Measurements from ENCODE around the gene CAMTA2. TPM values are rescaled to one million over a fixed set of nuclear protein-coding genes. Genes with fewer than 3 reads are reported as not detected.
A peak's percentile ranks its signal among the peaks of the same experiment; 100 is the strongest.

CAMTA2 gene
- total RNA-seq, 2 experiments from 2014 or later = 101 to 109 TPM

GRCh38 chr17:4951486-4951885, 36.0 kb downstream of the CAMTA2 start:
- intact Hi-C loops (cut with micrococcal nuclease) = no loop called here

GRCh38 chr17:4950746-4951204, 36.7 kb downstream of the CAMTA2 start, which contains the start of gene ENO3:
ENO3 (plus strand) TSS chr17:4951119; CDS start chr17:4951830, 711 bp downstream.
- Mint-ChIP-seq H3K4me3 (peak within 1 kb of the TSS; percentile 88), H3K4me1 (ENCODE audit: low read depth) (peaks cover 23% of the 10 kb centered on the region), H3K9me3 (no peaks in the 10 kb centered on the region), H3K36me3 (peaks cover 19% of the 10 kb centered on the region), H3K27me3 (no peaks in the 10 kb centered on the region), H3K27ac (peak within 1 kb of the TSS; percentile 97)
- intact Hi-C loops (cut with micrococcal nuclease) = no loop called here
- no peak for DNase-seq
- POLR2A ChIA-PET = interaction anchor here (0.5 to 21.0 kb wide), 7 partner anchors 9 to 104 kb away, joined by 3 to 346 read pairs (median 3); partner anchors contain the start of genes C17orf107, RNF167, SLC25A11 and SPAG7
- CTCF ChIA-PET = interaction anchor here (0.6 to 1.6 kb wide), 3 partner anchors 16 to 112 kb away, joined by 3 read pairs; partner anchors contain the start of gene SPAG7

More at GRCh38 chr17:4951486-4951885, 36.0 kb downstream of the CAMTA2 start:
- no peaks in the 10 kb centered on the region for H3K27me3 Mint-ChIP-seq
- peaks cover 23% of the 10 kb centered on the region for H3K4me1 Mint-ChIP-seq (ENCODE audit: low read depth)
- POLR2A ChIA-PET = interaction anchor here (1.2 to 21.0 kb wide), 3 partner anchors 12 to 43 kb away, joined by 3 to 346 read pairs (median 64); partner anchors contain the start of genes RNF167, SLC25A11 and SPAG7
- peaks cover 12% of the 10 kb centered on the region for H3K36me3 Mint-ChIP-seq
- peak overlapping the region; percentile 97 for H3K27ac Mint-ChIP-seq
- H3K4me3 Mint-ChIP-seq = peak overlapping the region; percentile 88
- DNase-seq = no peak
- H3K9me3 Mint-ChIP-seq = no peaks in the 10 kb centered on the region
- CTCF ChIA-PET = interaction anchor here (0.7 to 2.3 kb wide), 3 partner anchors 11 to 110 kb away, joined by 3 to 6 read pairs (median 3); partner anchors contain the start of genes RNF167, SLC25A11 and SPAG7

- Mint-ChIP-seq H3K4me3 (peak overlapping the region; percentile 88), H3K4me1 (ENCODE audit: low read depth) (peaks cover 29% of the 10 kb centered on the region), H3K27ac (peak overlapping the region; percentile 97), H3K27me3 (no peaks in the 10 kb centered on the region), H3K36me3 (peaks cover 24% of the 10 kb centered on the region), H3K9me3 (no peaks in the 10 kb centered on the region)
- ChIA-PET POLR2A (interaction anchor here (0.5 to 21.0 kb wide), 7 partner anchors 9 to 104 kb away, joined by 3 to 346 read pairs (median 3); partner anchors contain the start of genes C17orf107, RNF167, SLC25A11 and SPAG7), CTCF (interaction anchor here (0.6 to 1.0 kb wide), 2 partner anchors 17 to 112 kb away, joined by 3 read pairs; no protein-coding TSS in a partner anchor)
- intact Hi-C loops (cut with micrococcal nuclease) = no loop called here
- DNase-seq = peak; percentile 58
Measured at GRCh38 chr17:4950075-4950745, 37.3 kb downstream of the CAMTA2 start.

GRCh38 chr17:4949321-4950074, 38.0 kb downstream of the CAMTA2 start:
- CTCF ChIA-PET = interaction anchor here (1.0 to 1.1 kb wide), 2 partner anchors 16 to 18 kb away, joined by 3 read pairs; no protein-coding TSS in a partner anchor
- Mint-ChIP-seq H3K4me3 (peak overlapping the region; percentile 90), H3K27ac (peak overlapping the region; percentile 95), H3K4me1 (ENCODE audit: low read depth) (peaks cover 36% of the 10 kb centered on the region), H3K9me3 (no peaks in the 10 kb centered on the region), H3K36me3 (peaks cover 31% of the 10 kb centered on the region), H3K27me3 (no peaks in the 10 kb centered on the region)
- POLR2A ChIA-PET = interaction anchor here (0.5 to 21.0 kb wide), 7 partner anchors 10 to 50 kb away, joined by 3 to 346 read pairs (median 3); partner anchors contain the start of genes C17orf107, RNF167, SLC25A11 and SPAG7
- DNase-seq = peak; percentile 85
- intact Hi-C loops (cut with micrococcal nuclease) = loop anchor here (1.0 to 10.0 kb wide), 5 partner anchors 48 to 805 kb away; partner anchors contain the start of genes CYB5D2, DERL2, INCA1 and KIF1C

GRCh38 chr17:4948931-4949320, 38.5 kb downstream of the CAMTA2 start:
- peak overlapping the region; percentile 95 for H3K27ac Mint-ChIP-seq
- peaks cover 41% of the 10 kb centered on the region for H3K4me1 Mint-ChIP-seq (ENCODE audit: low read depth)
- H3K4me3 Mint-ChIP-seq = peak overlapping the region; percentile 90
- H3K36me3 Mint-ChIP-seq = peaks cover 36% of the 10 kb centered on the region
- H3K27me3 Mint-ChIP-seq = no peaks in the 10 kb centered on the region
- peak; percentile 85 for DNase-seq
- CTCF ChIA-PET = interaction anchor here (1.1 kb wide), 1 partner anchor 17 kb away, joined by 3 read pairs; no protein-coding TSS in a partner anchor
- H3K9me3 Mint-ChIP-seq = no peaks in the 10 kb centered on the region
- POLR2A ChIA-PET = interaction anchor here (0.6 to 21.0 kb wide), 6 partner anchors 10 to 49 kb away, joined by 3 to 346 read pairs (median 12); partner anchors contain the start of genes C17orf107, CAMTA2, RNF167 and SLC25A11
- intact Hi-C loops (cut with micrococcal nuclease) = loop anchor here (1.0 to 10.0 kb wide), 7 partner anchors 9 to 804 kb away; partner anchors contain the start of genes CYB5D2, DERL2, INCA1 and KIF1C

GRCh38 chr17:4948166-4948930, 39.1 kb downstream of the CAMTA2 start, which contains the start of gene PFN1:
PFN1 (minus strand) TSS chr17:4948530; CDS start chr17:4948394, 136 bp downstream.
- POLR2A ChIA-PET = interaction anchor here (0.6 to 21.0 kb wide), 7 partner anchors 9 to 49 kb away, joined by 3 to 346 read pairs (median 10); partner anchors contain the start of genes C17orf107, CAMTA2, INCA1 and KIF1C

GRCh38 chr17:4947411-4948165, 39.9 kb downstream of the CAMTA2 start:
- no peaks in the 10 kb centered on the region for H3K9me3 Mint-ChIP-seq
- ChIA-PET POLR2A (interaction anchor here (1.1 to 21.0 kb wide), 5 partner anchors 8 to 50 kb away, joined by 5 to 346 read pairs (median 13); partner anchors contain the start of genes C17orf107, CAMTA2, INCA1 and KIF1C), CTCF (interaction anchor here (2.3 kb wide), 1 partner anchor 19 kb away, joined by 10 read pairs; the partner anchor contains the start of gene SPAG7)
- H3K36me3 Mint-ChIP-seq = peaks cover 45% of the 10 kb centered on the region
- peak overlapping the region; percentile 90 for H3K4me3 Mint-ChIP-seq
- intact Hi-C loops (cut with micrococcal nuclease) = loop anchor here (1.0 to 10.0 kb wide), 6 partner anchors 7 to 803 kb away; partner anchors contain the start of genes CYB5D2, DERL2, MED11 and MIS12
- peaks cover 52% of the 10 kb centered on the region for H3K4me1 Mint-ChIP-seq (ENCODE audit: low read depth)
- no peaks in the 10 kb centered on the region for H3K27me3 Mint-ChIP-seq
- H3K27ac Mint-ChIP-seq = peak overlapping the region; percentile 95
- DNase-seq = peak; percentile 87

More at GRCh38 chr17:4948166-4948930, 39.1 kb downstream of the CAMTA2 start, which contains the start of gene PFN1:
- H3K27ac Mint-ChIP-seq = peak within 1 kb of the TSS; percentile 95
- peak; percentile 95 for DNase-seq
- CTCF ChIA-PET = interaction anchor here (1.1 kb wide), 1 partner anchor 17 kb away, joined by 3 read pairs; no protein-coding TSS in a partner anchor
- intact Hi-C loops (cut with micrococcal nuclease) = loop anchor here (1.0 to 10.0 kb wide), 6 partner anchors 8 to 804 kb away; partner anchors contain the start of genes CYB5D2, DERL2, MED11 and MIS12
- no peaks in the 10 kb centered on the region for H3K27me3 Mint-ChIP-seq
- H3K9me3 Mint-ChIP-seq = no peaks in the 10 kb centered on the region
- peaks cover 38% of the 10 kb centered on the region for H3K36me3 Mint-ChIP-seq
- peak within 1 kb of the TSS; percentile 90 for H3K4me3 Mint-ChIP-seq
- H3K4me1 Mint-ChIP-seq (ENCODE audit: low read depth) = peaks cover 44% of the 10 kb centered on the region

- H3K9me3 Mint-ChIP-seq = no peaks in the 10 kb centered on the region
- H3K4me3 Mint-ChIP-seq = peak overlapping the region; percentile 90
- peaks cover 57% of the 10 kb centered on the region for H3K4me1 Mint-ChIP-seq (ENCODE audit: low read depth)
- ChIA-PET POLR2A (interaction anchor here (1.8 to 21.0 kb wide), 4 partner anchors 8 to 47 kb away, joined by 10 to 346 read pairs (median 38); partner anchors contain the start of genes C17orf107, CAMTA2, RNF167 and SLC25A11), CTCF (interaction anchor here (2.3 kb wide), 1 partner anchor 20 kb away, joined by 10 read pairs; the partner anchor contains the start of gene SPAG7)
- peaks cover 51% of the 10 kb centered on the region for H3K36me3 Mint-ChIP-seq
- intact Hi-C loops (cut with micrococcal nuclease) = loop anchor here (5.0 to 10.0 kb wide), 4 partner anchors 215 to 802 kb away; partner anchors contain the start of genes CYB5D2, DERL2, MED11 and MIS12
- H3K27ac Mint-ChIP-seq = peak overlapping the region; percentile 95
- no peak for DNase-seq
- H3K27me3 Mint-ChIP-seq = no peaks in the 10 kb centered on the region
Measured at GRCh38 chr17:4947010-4947410, 40.5 kb downstream of the CAMTA2 start.

- Mint-ChIP-seq H3K9me3 (no peaks in the 10 kb centered on the region), H3K27ac (peak overlapping the region; percentile 95), H3K4me1 (ENCODE audit: low read depth) (peaks cover 58% of the 10 kb centered on the region), H3K27me3 (no peaks in the 10 kb centered on the region), H3K36me3 (peaks cover 57% of the 10 kb centered on the region), H3K4me3 (peak overlapping the region; percentile 90)
- intact Hi-C loops (cut with micrococcal nuclease) = loop anchor here (5.0 to 10.0 kb wide), 4 partner anchors 214 to 802 kb away; partner anchors contain the start of genes CYB5D2, DERL2, MED11 and MIS12
- DNase-seq = no peak
- ChIA-PET CTCF (interaction anchor here (2.3 kb wide), 1 partner anchor 20 kb away, joined by 10 read pairs; the partner anchor contains the start of gene SPAG7), POLR2A (interaction anchor here (1.3 to 21.0 kb wide), 4 partner anchors 13 to 46 kb away, joined by 3 to 346 read pairs (median 8); partner anchors contain the start of genes C17orf107 and SPAG7)
Measured at GRCh38 chr17:4946312-4946976, 41.0 kb downstream of the CAMTA2 start.

Measured in activated CD4-positive, alpha-beta memory T cell treated with anti-CD3 and anti-CD28 coated beads for 36 hours (primary cell).